A549 (cell line): Measurements from ENCODE around the gene PDGFA. TPM values are rescaled to one million over a fixed set of nuclear protein-coding genes. Genes with fewer than 3 reads are reported as not detected.

ENCODE experiments used
- ATAC-seq, 2 experiments: fragments of 200-7000 bp in 1 of 2; fragments of >200 bp in 1 of 2; cut with Nextera tagmentation in 1 of 2; cut with Tn5 transposase in 1 of 2; 3 replicates each; pipeline versions ENCODE4 v1.8.0 to v1.9.1; 2018 to 2020; ENCODE audit warnings: mild to moderate bottlenecking in 1 of 2, moderate library complexity in 1 of 2
- CTCF ChIA-PET: fragments of 300-600 bp; sonication (Branson Sonifier 250); formaldehyde crosslinking; extraction: SDS; loops from one replicate; lab custom pipeline; 2021; ENCODE audit warnings: antibody characterized with exemption, inconsistent platforms; lab: Yijun Ruan, JAX
- POLR2A ChIA-PET: fragments of 350-600 bp; formaldehyde crosslinking; extraction: SDS; loops from one replicate; lab custom pipeline; 2021; ENCODE audit warnings: antibody characterized with exemption, inconsistent platforms; lab: Yijun Ruan, JAX
- DNase-seq, 2 experiments: peaks; one replicate each; pipeline versions ENCODE4 v3.0.0 to v3.0.0-alpha.2; 2011 to 2016; ENCODE audit warnings: low read depth in 1 of 2, low spot score in 1 of 2
- FAIRE-seq: peaks from 2 replicates; lab custom pipeline; 2011; peaks lifted over from hg19 to GRCh38; lab: Jason Lieb, UNC
- H3K27ac ChIP-seq, 2 experiments: fragments of >200 bp; sonication (Bioruptor Twin); formaldehyde crosslinking; 3 replicates each; pipeline ENCODE4 v1.5.1; 2016 to 2017
- H3K4me1 ChIP-seq: fragments of >200 bp; sonication (Bioruptor Twin); formaldehyde crosslinking; 3 replicates; pipeline ENCODE4 v1.6.1; 2016
- H3K4me2 ChIP-seq: fragments of >200 bp; sonication (Bioruptor Twin); formaldehyde crosslinking; 3 replicates; pipeline ENCODE4 v1.6.1; 2016
- H3K4me3 ChIP-seq: fragments of >200 bp; sonication (Bioruptor Twin); formaldehyde crosslinking; 3 replicates; pipeline ENCODE4 v1.5.1; 2016
- H3K9me3 ChIP-seq: fragments of >200 bp; sonication (Bioruptor Twin); formaldehyde crosslinking; 3 replicates; pipeline ENCODE4 v1.6.1; 2016
- BHLHE40 ChIP-seq: IDR thresholded peaks from 2 replicates; pipeline ENCODE4 v1.6.1; 2012; ENCODE audit warnings: low read depth, low read length, inconsistent platforms
- CTCF ChIP-seq: fragments of >200 bp; sonication (Bioruptor Twin); formaldehyde crosslinking; IDR thresholded peaks from 3 replicates; pipeline ENCODE4 v1.5.1; 2016
- EHMT2 ChIP-seq: fragments of 200-600 bp; sonication (generic); IDR thresholded peaks from 2 replicates; pipeline ENCODE4 v1.6.1; 2016; ENCODE audit warnings: antibody characterized with exemption, low read depth, mild to moderate bottlenecking, moderate library complexity
- HMGXB4 ChIP-seq: fragments of 250-450 bp; sonication (Bioruptor Pico); IDR thresholded peaks from 2 replicates; pipeline ENCODE4 v1.5.0; 2021; ENCODE audit warnings: mild to moderate bottlenecking, moderate library complexity, borderline replicate concordance
- HOXB13 ChIP-seq: fragments of 250-450 bp; sonication (Bioruptor Pico); IDR thresholded peaks from 2 replicates; pipeline ENCODE4 v1.5.0; 2020; ENCODE audit warnings: low read depth, mild to moderate bottlenecking, moderate library complexity
- HOXB5 ChIP-seq: fragments of 250-450 bp; sonication (Bioruptor Pico); IDR thresholded peaks from 2 replicates; pipeline ENCODE4 v1.5.0; 2020; ENCODE audit warnings: mild to moderate bottlenecking, moderate library complexity
- JUN ChIP-seq, 2 experiments: fragments of >200 bp; sonication (Bioruptor Twin); formaldehyde crosslinking; IDR thresholded peaks; 2 replicates in 1 of 2; 3 replicates in 1 of 2; pipeline ENCODE4 v1.6.1; 2016 to 2017
- KDM1A ChIP-seq: fragments of 200-600 bp; sonication (generic); IDR thresholded peaks from 2 replicates; pipeline ENCODE4 v1.6.1; 2016; ENCODE audit warnings: low read depth, mild to moderate bottlenecking
- MAFK ChIP-seq: fragments of 450-650 bp; IDR thresholded peaks from 2 replicates; pipeline ENCODE4 v1.6.1; 2014; ENCODE audit not compliant: partially characterized antibody
- RAD21 ChIP-seq, 2 experiments: fragments of >200 bp in 1 of 2; sonication (Bioruptor Twin) in 1 of 2; formaldehyde crosslinking in 1 of 2; IDR thresholded peaks in 1 of 2; conservative IDR thresholded peaks in 1 of 2; 2 replicates in 1 of 2; 3 replicates in 1 of 2; pipeline ENCODE4 v1.6.1; 2012 to 2018; ENCODE audit warnings: inconsistent platforms in 1 of 2
- RARB ChIP-seq: fragments of 250-450 bp; sonication (Bioruptor Pico); IDR thresholded peaks from 2 replicates; pipeline ENCODE4 v1.8.0; 2021; ENCODE audit warnings: mild to moderate bottlenecking, moderate library complexity
- REST ChIP-seq: fragments of 200-600 bp; sonication (generic); IDR thresholded peaks from 2 replicates; pipeline ENCODE4 v1.6.1; 2016; ENCODE audit warnings: antibody characterized with exemption, mild to moderate bottlenecking, moderate library complexity
- SREBF2 ChIP-seq: fragments of 450-650 bp; IDR thresholded peaks from 2 replicates; pipeline ENCODE4 v1.6.1; 2014; ENCODE audit warnings: mild to moderate bottlenecking, moderate library complexity
- TFCP2L1 ChIP-seq: fragments of 250-450 bp; sonication (Bioruptor Pico); IDR thresholded peaks from 2 replicates; pipeline ENCODE4 v1.5.0; 2021; ENCODE audit warnings: mild to moderate bottlenecking
- TP53 ChIP-seq: fragments of 250-450 bp; sonication (Bioruptor Pico); IDR thresholded peaks from 2 replicates; pipeline ENCODE4 v1.5.0; 2021; ENCODE audit warnings: mild to moderate bottlenecking, moderate library complexity
- ZC3H11A ChIP-seq: fragments of 450-650 bp; IDR thresholded peaks from 2 replicates; pipeline ENCODE4 v1.6.1; 2014; ENCODE audit warnings: antibody characterized with exemption, mild to moderate bottlenecking
- WGBS: methylation state at CpG from one replicate; pipeline ENCODE4 v1.1.6; 2017; ENCODE audit errors: missing lambda C conversion rate; 5-methylcytosine and 5-hydroxymethylcytosine counted together
- polyA plus RNA-seq, 4 experiments: library from polyadenylated mRNA; depleted of rRNA in 3 of 4; stranded (reverse); fragments of >200 nt; fragmentation: RNase III in 1 of 4; extraction: RNeasy Plus Mini Kit Qiagen cat#74134 plus additional on column Dnase treatment in 1 of 4; gene quantifications; 2 replicates in 3 of 4; 3 replicates in 1 of 4; pipeline ENCODE4 v1.2.3, GENCODE V29; 2011 to 2017

The PDGFA gene
- polyA plus RNA-seq, 2 of the 4 experiments (the other 2 are of a cell fraction), result 12.8 to 14.9 TPM

- ATAC-seq (peak; percentile 43 to 55), DNase-seq (no peak), FAIRE-seq (no peak)
- WGBS, result 44% methylated on average over 24 of the region's 37 CpGs
- POLR2A ChIA-PET, result interaction anchor here (0.8 to 2.0 kb wide), 2 partner anchors 19 to 21 kb away, joined by 3 to 18 read pairs; partner anchors contain the start of gene PDGFA
- Histone ChIP-seq H3K4me1 (peaks cover 56% of the 10 kb centered on the region), H3K9me3 (no peaks in the 10 kb centered on the region; the same call in 2 of the 3 replicates), H3K27ac (peak overlapping the region; percentile 90 to 96), H3K4me2 (peak overlapping the region; percentile 94), H3K4me3 (peak overlapping the region; percentile 16; the same call in 2 of the 3 replicates)
- no peak for TF ChIP-seq TP53 (CRISPR knock-in tag)
- TF ChIP-seq HOXB5, result peak; percentile 47; the same call in 1 of the 2 replicates
- no peak for TF ChIP-seq RAD21 (conservative IDR thresholded peaks at IDR 0.05 in 1 of 2, IDR thresholded peaks at IDR 0.05 in 1 of 2)
- TF ChIP-seq CTCF, result no peak
- no peak for TF ChIP-seq JUN (IDR thresholded peaks at IDR 0.05)
- TF ChIP-seq HMGXB4 (CRISPR knock-in tag), result no peak
- TF ChIP-seq EHMT2, result no peak
- TF ChIP-seq KDM1A, result no peak
- no peak for TF ChIP-seq SREBF2
- TF ChIP-seq TFCP2L1 (CRISPR knock-in tag), result no peak
- TF ChIP-seq HOXB13, result peak; percentile 86; the same call in 1 of the 2 replicates
- TF ChIP-seq ZC3H11A, result no peak
- no peak for TF ChIP-seq MAFK
- no peak for TF ChIP-seq RARB (CRISPR knock-in tag)
- TF ChIP-seq BHLHE40, result no peak
- no peak for TF ChIP-seq REST
- CTCF ChIA-PET, result interaction anchor here (0.9 to 8.5 kb wide), 5 partner anchors 9 to 217 kb away, joined by 3 to 35 read pairs (median 4); partner anchors contain the start of gene PDGFA
These were observed 19.4 kb upstream of the PDGFA start for GRCh38 chr7:538764-539685.
